Head of caudate nucleus (tissue), 42 donors: ENCODE data around the gene RBM15B.

Source experiments
- DNase-seq, 42 donors: peaks; one replicate each; pipeline versions ENCODE4 v3.0.0 to v3.0.0-alpha.2; 2020 to 2021; ENCODE audit warnings: mixed read lengths in 7 of 42
- intact Hi-C: fragments of 100-400 bp; cut with DNase I; formaldehyde crosslinking; loops from one replicate; pipeline ENCODE4 v1.15.0; 2022

RBM15B gene

GRCh38 chr3:51375571-51375970 lies 15.5 kb upstream of the RBM15B start:
- intact Hi-C loops, result no loop called here
- peak in 2 of 42 donors; percentile 8 to 12 for DNase-seq

DNA sequence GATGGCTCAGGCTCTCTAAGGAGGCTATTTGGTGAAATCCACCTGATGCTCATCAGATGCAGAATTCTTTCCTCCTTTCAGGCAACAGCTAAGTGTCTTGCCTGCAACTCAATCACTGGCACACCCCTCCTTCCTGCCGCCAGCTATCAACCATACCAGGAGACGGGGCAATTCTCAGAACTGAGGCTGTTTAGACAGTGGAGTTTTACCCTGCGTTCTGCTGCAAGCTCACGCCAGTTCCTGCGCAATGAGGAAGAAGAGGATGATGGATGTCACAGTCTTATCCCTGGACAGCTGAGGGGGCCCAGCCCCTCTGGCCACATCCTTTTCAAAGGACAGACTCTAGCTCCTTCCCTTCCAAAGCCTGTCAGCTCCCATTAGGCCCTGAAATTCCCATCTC lies 13.0 kb upstream of the RBM15B start:
- peak in 1 of 42 donors; percentile 6 for DNase-seq
- intact Hi-C loops, result no loop called here

GRCh38 chr3:51378726-51379125 lies 12.4 kb upstream of the RBM15B start:
- peak in 1 of 42 donors; percentile 6 for DNase-seq
- intact Hi-C loops, result no loop called here

- DNase-seq, result peak in 2 of 42 donors; percentile 1 to 14
- intact Hi-C loops, result no loop called here
These were observed 11.8 kb upstream of the RBM15B start for GRCh38 chr3:51379301-51379700.

GRCh38 chr3:51379746-51380455 lies 11.2 kb upstream of the RBM15B start:
- intact Hi-C loops, result loop anchor here (5.0 to 10.0 kb wide), 2 partner anchors 705 to 813 kb away; partner anchors contain the start of genes C3orf18, DOCK3 and HEMK1

DNA sequence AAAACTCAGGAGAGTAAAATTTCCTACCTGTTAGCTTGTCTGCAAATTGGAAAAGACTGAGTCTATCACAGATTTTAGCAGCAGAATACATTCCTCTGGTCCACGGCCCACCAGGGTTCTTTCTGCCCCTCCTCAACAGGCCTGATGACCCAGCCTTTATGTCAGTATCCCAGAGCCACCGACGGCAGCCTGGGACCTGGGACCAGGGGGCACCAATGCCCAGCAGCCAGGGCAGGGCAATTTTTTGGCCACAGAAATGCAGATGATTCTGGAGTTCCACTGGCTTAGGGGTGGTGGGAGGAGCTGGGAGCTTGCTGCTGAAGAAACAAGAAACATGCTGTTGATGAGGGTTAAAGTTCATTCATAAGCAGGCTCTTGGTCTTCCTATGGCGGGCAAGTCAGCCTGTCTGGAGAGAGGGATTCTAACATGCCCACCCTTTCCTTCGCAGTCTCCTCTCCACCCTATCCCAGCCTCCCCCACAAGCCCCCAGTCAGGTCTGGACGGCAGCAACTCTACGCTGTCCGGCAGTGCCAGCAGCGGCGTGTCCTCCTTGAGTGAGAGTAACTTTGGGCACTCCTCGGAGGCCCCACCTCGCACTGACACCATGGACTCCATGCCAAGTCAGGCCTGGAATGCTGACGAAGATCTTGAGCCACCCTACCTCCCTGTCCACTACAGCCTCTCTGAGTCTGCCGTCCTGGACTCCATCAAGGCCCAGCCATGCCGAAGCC lies 10.3 kb upstream of the RBM15B start:
- intact Hi-C loops, result loop anchor here (5.0 to 10.0 kb wide), 2 partner anchors 706 to 813 kb away; partner anchors contain the start of genes C3orf18, DOCK3 and HEMK1
- peak in 1 of 42 donors; percentile 9 for DNase-seq

More at GRCh38 chr3:51379746-51380455, 11.2 kb upstream of the RBM15B start:
- DNase-seq, result peak in 4 of 42 donors; percentile 3 to 12 (median 7)

DNA sequence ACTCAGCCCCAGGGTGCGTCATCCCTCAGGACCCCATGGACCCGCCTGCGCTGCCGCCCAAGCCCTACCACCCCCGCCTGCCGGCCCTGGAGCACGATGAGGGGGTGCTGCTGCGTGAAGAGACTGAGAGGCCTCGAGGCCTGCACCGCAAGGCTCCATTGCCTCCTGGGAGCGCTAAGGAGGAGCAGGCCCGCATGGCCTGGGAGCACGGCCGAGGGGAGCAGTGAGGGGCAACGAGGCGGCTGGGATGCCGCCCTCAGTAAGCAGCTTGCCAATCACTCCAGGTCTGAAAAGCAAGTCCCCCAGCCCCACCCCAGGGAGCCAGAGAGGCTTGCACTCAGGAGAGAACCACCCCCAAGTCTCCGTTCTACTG lies 9.8 kb upstream of the RBM15B start:
- peak in 1 of 42 donors; percentile 25 for DNase-seq
- intact Hi-C loops, result loop anchor here (5.0 to 10.0 kb wide), 2 partner anchors 707 to 814 kb away; partner anchors contain the start of genes C3orf18, DOCK3 and HEMK1

GRCh38 chr3:51382076-51382745 lies 8.9 kb upstream of the RBM15B start:
- DNase-seq, result peak in 1 of 42 donors; percentile 12

GRCh38 chr3:51382947-51383578 lies 8.0 kb upstream of the RBM15B start:
- intact Hi-C loops, result loop anchor here (5.0 to 10.0 kb wide), 2 partner anchors 708 to 816 kb away; partner anchors contain the start of genes C3orf18, DOCK3 and HEMK1
- DNase-seq, result peak in 1 of 42 donors; percentile 15

More at GRCh38 chr3:51382076-51382745, 8.9 kb upstream of the RBM15B start:
- intact Hi-C loops, result loop anchor here (5.0 to 10.0 kb wide), 2 partner anchors 707 to 815 kb away; partner anchors contain the start of genes C3orf18, DOCK3 and HEMK1

DNA sequence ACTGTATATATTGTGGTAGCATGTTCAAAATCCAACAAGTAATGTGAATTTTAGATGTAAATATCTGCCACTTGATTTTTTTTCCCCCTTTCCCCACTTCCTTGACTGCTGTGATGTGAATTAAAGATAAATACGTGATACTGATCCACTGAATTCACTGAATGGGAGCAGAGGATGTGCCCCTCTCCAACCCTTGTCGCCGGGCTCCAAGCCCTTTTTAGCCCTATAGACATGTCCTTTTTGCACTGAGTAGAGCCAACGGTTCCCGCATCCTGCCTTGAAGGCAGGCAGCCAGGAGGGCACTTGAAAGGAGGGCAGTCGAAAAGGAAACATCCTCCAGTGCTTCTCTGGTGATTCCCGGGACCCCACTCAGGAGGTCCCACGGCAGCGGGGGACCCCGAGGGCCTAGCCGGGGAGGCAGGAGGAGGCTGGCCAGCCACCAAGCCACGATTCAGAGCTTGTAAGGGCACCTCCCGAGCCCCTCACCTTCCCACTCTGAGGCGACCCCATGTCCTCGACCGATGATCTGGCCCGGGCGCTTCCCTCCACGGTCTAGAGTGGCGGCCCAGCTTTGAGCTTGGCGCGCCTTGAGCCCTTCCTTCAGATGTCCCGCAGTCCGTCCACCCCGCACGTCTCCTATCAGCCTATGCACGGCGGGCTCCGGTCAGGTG lies 6.9 kb upstream of the RBM15B start:
- DNase-seq, result peak in 5 of 42 donors; percentile 10 to 37 (median 36)
- intact Hi-C loops, result loop anchor here (5.0 to 10.0 kb wide), 2 partner anchors 709 to 817 kb away; partner anchors contain the start of genes C3orf18, DOCK3 and HEMK1

DNA sequence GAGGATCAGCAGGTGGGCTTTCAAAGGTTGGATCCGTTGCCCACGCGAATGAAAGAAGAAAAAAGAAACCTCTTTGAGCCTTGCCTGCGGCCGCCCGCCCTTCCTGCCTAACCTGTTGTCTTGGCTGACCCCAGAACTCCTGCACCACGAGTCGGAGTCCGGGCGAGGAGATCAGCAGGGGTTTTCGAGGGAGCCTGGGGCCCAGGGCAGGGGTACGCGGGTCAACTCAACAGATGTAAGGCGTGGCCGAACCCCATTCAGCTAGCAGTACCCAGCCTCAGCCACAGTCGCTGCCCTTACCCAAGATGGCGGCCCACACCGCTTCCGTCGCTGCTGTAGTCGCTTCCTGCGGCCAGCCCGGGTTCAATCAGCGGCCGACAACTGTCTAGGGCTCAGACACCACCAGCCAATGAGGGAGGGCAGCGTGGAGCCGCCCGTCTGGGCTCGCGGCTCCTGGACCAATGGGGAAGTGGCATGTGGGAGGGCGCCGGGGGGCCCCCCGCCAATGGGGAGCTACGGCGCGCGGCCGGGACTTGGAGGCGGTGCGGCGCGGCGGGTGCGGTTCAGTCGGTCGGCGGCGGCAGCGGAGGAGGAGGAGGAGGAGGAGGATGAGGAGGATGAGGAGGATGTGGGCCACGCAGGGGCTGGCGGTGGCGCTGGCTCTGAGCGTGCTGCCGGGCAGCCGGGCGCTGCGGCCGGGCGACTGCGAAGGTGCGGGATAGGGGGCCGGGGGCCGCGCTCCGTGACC lies 6.2 kb upstream of the RBM15B start, which contains the start of gene MANF:
Gene MANF (plus strand): TSS at position 566 of the 748 bp plus-strand sequence. CDS start 52 bp downstream, at position 618.
- DNase-seq, result peak; percentile 94 to 99 (median 98)
- intact Hi-C loops, result loop anchor here (5.0 to 10.0 kb wide), 3 partner anchors 710 to 818 kb away; partner anchors contain the start of genes C3orf18, DOCK3, HEMK1 and MAPKAPK3

- peak in 3 of 42 donors; percentile 18 to 29 (median 23) for DNase-seq
- intact Hi-C loops, result loop anchor here (5.0 to 10.0 kb wide), 2 partner anchors 711 to 768 kb away; partner anchors contain the start of genes DOCK3 and MAPKAPK3
These were observed 5.4 kb upstream of the RBM15B start for GRCh38 chr3:51385621-51386091.

- intact Hi-C loops, result loop anchor here (5.0 to 10.0 kb wide), 2 partner anchors 712 to 769 kb away; partner anchors contain the start of genes DOCK3 and MAPKAPK3
- DNase-seq, result peak in 2 of 42 donors; percentile 16 to 20
These were observed 4.8 kb upstream of the RBM15B start for GRCh38 chr3:51386159-51386851.

GRCh38 chr3:51386852-51387229 lies 4.2 kb upstream of the RBM15B start:
- intact Hi-C loops, result loop anchor here (5.0 to 10.0 kb wide), 2 partner anchors 712 to 770 kb away; partner anchors contain the start of genes DOCK3 and MAPKAPK3
- DNase-seq, result peak in 2 of 42 donors; percentile 10 to 32

DNA sequence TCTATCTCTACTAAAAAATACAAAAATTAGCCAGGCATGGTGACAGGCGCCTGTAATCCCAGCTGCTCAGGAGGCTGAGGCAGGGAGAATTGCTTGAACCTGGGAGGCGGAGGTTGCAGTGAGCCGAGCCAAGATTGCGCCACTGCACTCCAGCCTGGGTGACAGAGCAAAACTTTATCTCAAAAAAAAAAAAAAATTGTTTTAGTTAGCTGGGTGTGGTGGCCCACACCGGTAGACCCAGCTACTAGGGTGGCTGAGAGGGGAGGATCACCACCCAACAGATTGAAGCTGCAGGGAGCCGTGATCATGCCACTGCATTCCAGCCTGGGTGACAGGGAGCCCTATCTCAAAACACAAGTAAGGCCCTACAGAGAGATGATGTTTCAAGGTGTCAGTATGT lies 3.8 kb upstream of the RBM15B start:
- intact Hi-C loops, result loop anchor here (5.0 to 10.0 kb wide), 2 partner anchors 712 to 770 kb away; partner anchors contain the start of genes DOCK3 and MAPKAPK3
- peak in 1 of 42 donors; percentile 33 for DNase-seq
